ENCODE measurements around the gene TLR10. TPM values are rescaled to one million over a fixed set of nuclear protein-coding genes. Genes with fewer than 3 reads are reported as not detected.
"Not testable (repeated sequence)": the region's sequence is repeated elsewhere in the genome, so short reads cannot be mapped to it uniquely, and the experiment has no call there.

Gene TLR10
- total RNA-seq, 1 experiment from 2014 or later = not detected

DNA sequence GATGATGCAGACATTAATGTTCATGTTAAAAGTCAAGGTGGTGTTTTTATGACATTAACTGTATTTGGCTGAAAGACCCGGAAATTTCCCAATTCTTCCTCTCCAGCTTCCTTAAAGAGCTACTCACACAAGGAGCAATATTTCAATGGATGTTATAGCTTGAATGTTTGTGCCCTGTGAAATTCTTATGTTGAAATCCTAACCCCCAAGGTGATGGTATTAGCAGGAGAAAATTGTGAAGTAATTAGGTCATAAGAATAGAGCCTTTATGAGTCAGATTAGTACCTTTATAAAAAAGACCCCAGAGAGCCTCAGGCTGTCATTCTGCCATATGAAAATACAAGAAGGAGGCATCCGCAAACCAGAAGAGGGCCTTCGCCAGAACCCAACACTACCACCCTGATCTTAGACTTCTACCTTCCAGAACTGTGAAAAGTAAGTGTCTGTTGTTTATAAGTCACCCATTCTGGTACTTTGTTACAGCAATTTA is 18.2 kb upstream of the TLR10 start:
- DNase-seq (ENCODE audit: low read depth) = no peak

DNA sequence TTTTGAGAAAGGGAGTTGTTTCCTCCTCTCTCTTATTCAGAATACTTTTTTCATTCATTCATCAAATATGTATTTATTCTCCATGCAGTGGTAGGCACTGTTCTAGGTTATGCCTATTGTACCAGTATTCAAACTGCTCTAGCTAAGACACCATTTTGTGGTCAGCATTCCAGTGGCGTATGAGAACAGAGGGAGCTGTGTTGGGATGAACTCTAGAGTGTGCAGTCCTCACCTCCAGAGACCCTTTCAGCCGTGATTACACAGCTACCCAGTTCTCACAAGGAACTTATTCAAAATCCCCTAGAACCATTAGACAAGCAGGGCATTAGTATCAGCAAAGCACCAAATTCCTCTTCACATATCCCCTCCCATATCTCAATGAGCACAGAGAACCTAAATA is 17.6 kb upstream of the TLR10 start:
- no peak for DNase-seq (ENCODE audit: low read depth)

DNA sequence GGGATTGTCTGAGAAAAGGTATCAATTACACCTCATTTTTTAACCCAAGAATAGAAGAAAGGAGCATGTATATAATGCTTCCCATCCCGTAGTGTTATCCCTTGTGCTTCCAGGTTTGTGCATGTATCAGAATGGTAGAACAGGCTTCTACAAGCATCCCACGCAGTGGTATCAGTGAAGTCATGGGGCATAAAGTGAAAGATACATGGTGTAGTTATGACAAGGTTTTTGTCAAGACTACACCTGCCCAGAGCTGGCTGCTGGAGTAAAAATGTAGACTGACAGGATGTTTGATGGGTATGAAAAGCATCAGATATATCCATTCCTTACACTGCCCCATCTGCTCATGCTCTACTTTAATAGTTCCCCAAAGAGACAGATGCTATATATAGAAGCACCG is 12.3 kb upstream of the TLR10 start:
- DNase-seq (ENCODE audit: low read depth) = no peak

GRCh38 chr4:38794051-38794450 is 11.3 kb upstream of the TLR10 start:
- DNase-seq (ENCODE audit: low read depth) = no peak

GRCh38 chr4:38791010-38791409 is 8.2 kb upstream of the TLR10 start:
- no peak for DNase-seq (ENCODE audit: low read depth)

DNA sequence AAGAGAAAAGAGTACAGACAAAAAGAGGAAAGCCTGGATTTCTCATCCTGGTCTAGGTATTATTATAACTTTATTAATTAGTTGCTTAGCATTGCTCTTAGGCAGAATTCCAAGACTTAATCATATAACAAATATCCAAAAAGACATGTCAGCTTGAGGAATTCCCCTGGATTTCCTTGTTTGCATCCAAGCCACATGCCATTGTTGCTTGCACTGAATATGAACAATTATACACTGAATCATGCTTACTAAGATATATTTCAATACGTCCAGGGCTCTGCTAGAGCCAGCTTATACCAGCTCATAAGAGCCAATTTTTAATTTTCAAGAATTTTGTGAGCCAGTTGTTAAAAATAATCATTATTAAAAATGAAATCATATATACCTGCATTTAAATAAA is 5.5 kb upstream of the TLR10 start:
- peak; percentile 29 for DNase-seq (ENCODE audit: low read depth)

- no peak for DNase-seq (ENCODE audit: low read depth)
Observed at GRCh38 chr4:38787693-38788092, 4.9 kb upstream of the TLR10 start.

GRCh38 chr4:38785901-38786402 is 3.2 kb upstream of the TLR10 start:
- DNase-seq (ENCODE audit: low read depth) = no peak

- no peak for DNase-seq (ENCODE audit: low read depth)
Observed at GRCh38 chr4:38785041-38785790, 2.4 kb upstream of the TLR10 start.

GRCh38 chr4:38784141-38784540 is 1.4 kb upstream of the TLR10 start:
- DNase-seq (ENCODE audit: low read depth) = no peak

DNA sequence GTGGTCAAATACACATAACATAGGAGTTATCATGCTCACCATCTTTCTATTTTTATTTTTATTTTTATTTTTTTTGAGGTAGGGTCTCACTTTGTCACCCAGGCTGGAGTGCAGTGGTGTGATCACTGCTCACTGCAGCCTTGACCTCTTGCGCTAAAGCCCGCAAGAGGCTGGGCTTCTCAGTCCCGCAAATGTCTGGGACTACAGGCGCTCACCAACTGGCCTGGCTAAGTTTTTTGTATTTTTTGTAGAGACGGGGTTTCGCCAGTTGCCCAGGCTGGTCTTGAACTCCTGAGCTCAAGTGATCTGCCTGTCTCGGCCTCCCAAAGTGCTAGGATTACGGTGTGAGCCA is 295 bp upstream of the TLR10 start:
- no peak for DNase-seq (ENCODE audit: low read depth)

DNA sequence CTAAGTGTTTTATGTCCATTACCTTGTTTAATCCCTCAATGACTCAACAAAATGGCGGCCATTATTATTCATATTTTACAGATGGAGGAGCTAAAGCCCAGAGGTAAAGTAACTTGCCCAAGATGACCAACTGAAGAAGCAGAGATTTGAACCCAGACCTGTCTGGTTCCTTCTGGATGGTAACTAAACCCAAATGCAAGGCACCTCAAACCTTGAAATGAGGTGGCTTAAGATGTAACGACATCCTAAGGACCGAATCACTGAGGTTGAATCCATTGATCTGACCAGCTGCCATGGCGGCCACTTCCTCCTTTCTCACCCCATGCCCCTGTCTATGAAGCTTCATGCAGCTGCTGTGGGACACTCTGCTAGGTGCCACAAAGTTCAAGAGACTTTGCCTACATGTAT is 932 bp downstream of the TLR10 start:
- no peak for DNase-seq (ENCODE audit: low read depth)

DNA sequence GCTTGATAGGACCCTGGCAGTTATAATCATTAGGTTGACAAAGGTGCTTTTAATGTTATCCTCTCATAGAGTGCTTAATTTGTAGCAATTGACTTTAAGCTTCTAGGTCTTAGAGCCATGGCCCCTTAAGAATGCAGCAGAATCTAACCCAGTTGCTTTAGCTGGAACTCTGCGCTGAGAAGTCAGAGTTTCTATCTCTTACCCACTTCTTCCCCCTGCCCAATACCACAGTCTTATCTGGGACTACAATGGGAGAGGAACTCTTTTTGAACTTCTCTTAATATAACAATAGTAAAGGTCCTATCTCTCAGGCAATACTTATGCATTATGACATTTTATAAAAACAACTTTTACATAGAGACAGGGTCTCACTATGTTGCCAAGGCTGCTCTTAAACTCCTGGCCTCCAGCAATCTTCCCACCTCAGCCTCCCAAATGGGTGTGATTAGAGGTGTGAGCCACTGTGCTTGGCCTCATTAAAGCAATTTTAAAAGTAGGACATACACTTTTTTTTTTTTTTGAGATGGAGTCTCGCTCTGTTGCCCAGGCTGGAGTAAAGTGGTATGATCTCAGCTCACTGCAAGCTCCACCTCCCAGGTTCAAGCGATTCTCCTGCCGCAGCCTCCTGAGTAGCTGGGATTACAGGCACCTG is 1.8 kb downstream of the TLR10 start:
- no peak for DNase-seq (ENCODE audit: low read depth)

DNA sequence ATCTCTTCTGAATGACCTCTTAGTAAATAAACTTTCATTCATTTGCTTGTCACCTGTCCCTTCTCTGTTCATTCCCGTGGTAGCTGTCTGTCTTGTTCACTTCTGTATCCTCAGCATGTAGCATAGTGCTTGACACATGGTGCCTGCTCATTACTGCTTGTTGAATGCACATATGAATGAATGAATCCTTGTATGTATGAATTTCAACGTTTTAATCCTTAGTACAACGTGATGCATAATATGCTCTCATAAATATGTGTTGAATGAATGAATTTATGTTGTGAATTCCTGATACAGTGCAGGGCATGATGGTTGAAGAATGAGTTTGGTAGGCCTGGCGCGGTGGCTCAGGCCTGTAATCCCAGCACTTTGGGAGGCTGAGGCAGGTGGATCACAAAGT is 3.0 kb downstream of the TLR10 start:
- DNase-seq (ENCODE audit: low read depth) = no peak

DNA sequence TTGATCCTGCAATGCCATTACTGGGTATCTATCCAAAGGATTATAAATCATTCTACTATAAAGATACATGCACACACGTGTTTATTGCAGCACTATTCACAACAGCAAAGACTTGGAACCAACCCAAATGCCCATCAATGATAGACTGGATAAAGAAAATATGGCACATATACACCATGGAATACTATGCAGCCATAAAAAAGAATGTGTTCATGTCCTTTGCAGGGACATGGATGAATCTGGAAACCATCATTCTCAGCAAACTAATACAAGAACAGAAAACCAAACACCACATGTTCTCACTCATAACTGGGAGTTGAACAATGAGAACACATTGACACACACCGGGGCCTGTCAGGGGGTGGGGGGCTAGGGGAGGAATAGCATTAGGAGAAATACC is 4.9 kb downstream of the TLR10 start:
- not testable (repeated sequence) for DNase-seq (ENCODE audit: low read depth)

DNA sequence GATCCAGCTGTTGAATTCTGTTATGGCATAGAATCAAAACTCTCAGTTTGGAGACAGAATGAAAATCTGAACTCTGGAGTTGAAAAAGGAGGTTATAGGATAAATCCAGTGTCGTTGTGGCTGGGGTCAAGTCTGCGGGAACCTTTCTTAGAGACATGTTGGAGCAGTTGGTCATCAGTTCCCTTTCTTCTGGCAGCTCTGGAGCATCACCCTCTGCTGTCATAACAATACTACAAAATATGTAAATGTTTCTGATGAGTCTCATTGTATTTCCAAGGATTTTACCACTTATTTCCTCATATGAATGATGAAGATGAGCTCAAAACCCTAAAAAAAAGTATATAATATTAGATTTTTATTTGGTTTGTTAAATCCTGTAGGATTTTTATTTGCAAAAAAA is 7.5 kb downstream of the TLR10 start:
- DNase-seq (ENCODE audit: low read depth) = no peak

GRCh38 chr4:38774181-38774955 is 8.4 kb downstream of the TLR10 start:
- DNase-seq (ENCODE audit: low read depth) = no peak

DNA sequence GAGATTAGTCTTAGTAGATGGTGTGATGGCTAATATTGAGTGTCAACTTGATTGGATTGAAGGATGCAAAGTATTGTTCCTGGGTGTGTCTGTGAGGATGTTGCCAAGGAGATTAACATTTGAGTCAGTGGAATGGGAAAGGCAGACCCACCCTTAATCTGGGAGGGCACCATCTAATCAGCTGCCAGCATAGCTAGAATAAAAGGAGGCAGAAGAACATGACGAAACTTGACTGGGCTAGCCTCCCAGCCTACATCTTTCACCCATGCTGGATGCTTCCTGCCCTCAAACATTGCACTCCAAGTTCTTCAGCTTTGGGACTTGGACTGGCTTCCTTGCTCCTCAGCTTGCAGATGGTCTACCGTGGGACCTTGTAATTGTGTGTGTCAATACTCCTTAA is 12.5 kb downstream of the TLR10 start:
- not testable (repeated sequence) for DNase-seq (ENCODE audit: low read depth)

DNA sequence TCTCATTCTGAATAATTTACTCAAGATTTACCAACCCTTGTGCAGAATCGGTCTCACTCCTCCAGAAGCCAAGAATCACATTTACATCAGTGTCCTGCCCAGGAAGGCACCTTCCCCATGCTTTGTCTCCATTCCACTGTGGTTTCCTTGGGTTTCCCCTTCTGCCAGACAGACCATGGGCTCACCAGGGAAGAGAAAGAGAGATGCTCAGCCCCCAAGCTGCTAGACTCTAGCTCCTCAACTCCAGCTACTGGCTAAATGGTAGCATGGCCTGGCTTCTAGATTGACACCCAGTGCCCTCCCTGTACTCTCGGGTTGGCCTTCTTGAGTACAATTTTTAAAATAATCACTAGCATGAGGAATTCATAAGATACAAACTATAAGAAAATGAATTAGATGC is 12.9 kb downstream of the TLR10 start:
- peak; percentile 18 for DNase-seq (ENCODE audit: low read depth)

DNA sequence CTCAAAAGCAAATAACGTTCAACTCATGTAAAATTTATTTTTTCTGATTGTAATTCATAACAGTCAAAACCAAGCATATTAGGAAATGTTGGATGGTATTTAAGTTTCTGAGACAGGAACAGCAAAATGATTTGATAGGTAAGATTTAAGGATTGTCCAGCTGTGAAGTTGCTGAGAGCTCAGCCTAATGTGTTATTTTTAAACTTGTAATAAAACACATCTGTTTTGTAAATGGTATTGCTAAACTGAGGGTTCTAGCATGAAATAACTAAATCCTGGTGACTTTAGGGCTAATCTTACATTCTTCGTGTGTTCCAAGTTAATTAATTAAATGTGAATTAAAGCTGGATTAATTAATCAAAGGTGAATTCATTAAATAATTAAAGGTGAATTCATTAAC is 13.3 kb downstream of the TLR10 start:
- DNase-seq (ENCODE audit: low read depth) = no peak

DNA sequence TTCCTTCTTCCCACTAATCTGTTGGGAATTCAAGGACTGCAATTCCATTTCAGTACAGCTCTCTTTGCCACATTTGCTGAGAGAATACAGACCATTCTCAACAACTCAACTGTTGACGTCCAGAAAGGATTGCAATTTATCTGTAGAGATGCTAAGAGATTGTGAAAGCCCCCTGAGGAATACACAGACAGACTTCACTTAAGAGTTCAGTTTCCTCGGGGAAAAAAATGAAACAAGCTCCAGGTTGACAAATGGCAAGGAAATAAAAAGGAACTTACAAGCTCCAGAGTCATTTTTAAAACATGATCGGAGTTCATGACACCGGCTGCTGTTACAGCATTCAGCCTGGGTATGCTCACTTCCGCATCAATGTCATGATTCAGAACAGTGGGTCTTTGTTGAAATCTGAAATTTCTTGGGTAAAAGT is 13.8 kb downstream of the TLR10 start:
- DNase-seq (ENCODE audit: low read depth) = no peak

DNA sequence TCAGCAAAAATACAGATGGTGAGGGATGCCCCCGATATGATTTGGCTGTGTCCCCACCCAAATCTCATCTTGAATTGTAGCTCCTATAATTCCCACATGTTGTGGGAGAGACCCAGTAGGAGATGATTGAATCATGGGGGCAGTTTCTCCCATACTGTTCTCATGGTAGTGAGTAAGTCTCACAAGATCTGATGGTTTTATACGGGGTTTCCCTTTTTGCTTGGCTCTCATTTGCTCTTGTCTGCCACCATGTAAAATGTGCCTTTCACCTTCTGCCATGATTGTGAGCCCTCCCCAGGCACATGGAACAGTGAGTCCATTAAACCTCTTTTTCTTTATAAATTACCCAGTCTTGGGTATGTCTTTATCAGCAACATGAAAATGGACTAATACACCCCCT is 15.8 kb downstream of the TLR10 start:
- DNase-seq (ENCODE audit: low read depth) = not testable (repeated sequence)

DNA sequence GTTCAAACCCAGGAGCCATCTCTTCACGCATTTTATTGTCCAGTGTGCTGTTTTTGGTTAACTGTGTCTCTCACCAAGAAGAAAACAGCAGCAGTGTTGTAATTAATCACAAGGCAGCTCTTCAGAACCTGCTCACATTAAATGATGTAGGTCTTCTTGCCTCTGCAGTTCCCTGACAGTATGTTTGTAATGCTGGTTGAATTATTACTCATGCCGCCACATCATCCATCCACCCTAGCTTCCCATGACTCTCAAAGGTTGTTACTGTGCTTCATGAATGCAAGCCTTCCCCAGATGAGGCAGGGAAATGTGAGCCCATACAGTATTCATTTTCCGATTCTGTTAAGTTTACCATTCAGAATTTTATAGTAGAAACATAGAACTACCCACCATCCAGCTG is 17.4 kb downstream of the TLR10 start:
- DNase-seq (ENCODE audit: low read depth) = peak; percentile 23
